WTC11 (cell line): ENCODE data around the gene MYO5C.

Experiments
- ELF4 ChIP-seq: sonication (generic); formaldehyde crosslinking; IDR thresholded peaks from 2 replicates; pipeline ENCODE4 v1.8.1; 2022; ENCODE audit warnings: low read depth, mild to moderate bottlenecking, moderate library complexity, missing genetic modification reagents
- GTF2I ChIP-seq: fragments of 250-450 bp; sonication (Bioruptor Pico); conservative IDR thresholded peaks from 2 replicates; pipeline ENCODE4 v1.4.0; 2021; ENCODE audit warnings: mild to moderate bottlenecking
- SP1 ChIP-seq: sonication (generic); formaldehyde crosslinking; conservative IDR thresholded peaks from 2 replicates; pipeline ENCODE4 v1.8.1; 2022; ENCODE audit warnings: missing genetic modification reagents
- TF ChIP-seq, protein P1 (sequence below): sonication (generic); formaldehyde crosslinking; IDR thresholded peaks from 2 replicates; pipeline ENCODE4 v1.8.0; 2022; ENCODE audit warnings: mild to moderate bottlenecking, missing genetic modification reagents
- TF ChIP-seq, protein P2 (sequence below): fragments of 200-600 bp; IDR thresholded peaks from 2 replicates; pipeline ENCODE4 v1.8.0; 2022; ENCODE audit warnings: antibody characterized with exemption
- TF ChIP-seq, protein P3 (sequence below): sonication (generic); formaldehyde crosslinking; IDR thresholded peaks from 2 replicates; pipeline ENCODE4 v1.8.1; 2023; ENCODE audit warnings: mild to moderate bottlenecking, moderate library complexity, missing genetic modification reagents
- TF ChIP-seq, protein P4 (sequence below): sonication (generic); formaldehyde crosslinking; IDR thresholded peaks from 2 replicates; pipeline ENCODE4 v1.8.0; 2022; ENCODE audit warnings: mild to moderate bottlenecking, missing genetic modification reagents
- TF ChIP-seq, protein P5 (sequence below): sonication (generic); formaldehyde crosslinking; IDR thresholded peaks from 2 replicates; pipeline ENCODE4 v1.8.1; 2023; ENCODE audit warnings: mild to moderate bottlenecking, missing genetic modification reagents

DNA sequence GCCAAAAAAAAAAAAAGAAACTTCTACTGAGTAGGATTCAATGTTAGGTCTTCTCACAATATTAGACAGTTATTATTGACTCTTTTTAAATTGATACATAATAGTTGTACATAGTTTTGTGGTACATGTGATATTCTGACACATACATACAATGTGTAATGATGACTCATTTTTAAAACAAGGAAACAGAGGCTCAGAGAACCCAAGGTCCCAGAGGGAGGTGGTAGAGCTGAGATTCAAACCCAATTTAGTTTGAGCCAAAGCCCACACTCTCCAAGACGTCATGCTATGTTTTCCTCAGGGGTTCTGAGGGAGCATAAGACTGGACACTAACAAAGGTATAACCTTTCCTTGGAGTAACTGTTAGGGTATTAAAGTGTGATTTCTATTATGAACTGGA lies 40.6 kb downstream of the MYO5C start:
- TF ChIP-seq, protein P1, sequence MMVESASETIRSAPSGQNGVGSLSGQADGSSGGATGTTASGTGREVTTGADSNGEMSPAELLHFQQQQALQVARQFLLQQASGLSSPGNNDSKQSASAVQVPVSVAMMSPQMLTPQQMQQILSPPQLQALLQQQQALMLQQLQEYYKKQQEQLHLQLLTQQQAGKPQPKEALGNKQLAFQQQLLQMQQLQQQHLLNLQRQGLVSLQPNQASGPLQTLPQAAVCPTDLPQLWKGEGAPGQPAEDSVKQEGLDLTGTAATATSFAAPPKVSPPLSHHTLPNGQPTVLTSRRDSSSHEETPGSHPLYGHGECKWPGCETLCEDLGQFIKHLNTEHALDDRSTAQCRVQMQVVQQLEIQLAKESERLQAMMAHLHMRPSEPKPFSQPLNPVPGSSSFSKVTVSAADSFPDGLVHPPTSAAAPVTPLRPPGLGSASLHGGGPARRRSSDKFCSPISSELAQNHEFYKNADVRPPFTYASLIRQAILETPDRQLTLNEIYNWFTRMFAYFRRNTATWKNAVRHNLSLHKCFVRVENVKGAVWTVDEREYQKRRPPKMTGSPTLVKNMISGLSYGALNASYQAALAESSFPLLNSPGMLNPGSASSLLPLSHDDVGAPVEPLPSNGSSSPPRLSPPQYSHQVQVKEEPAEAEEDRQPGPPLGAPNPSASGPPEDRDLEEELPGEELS, result no peak
- TF ChIP-seq, protein P2, sequence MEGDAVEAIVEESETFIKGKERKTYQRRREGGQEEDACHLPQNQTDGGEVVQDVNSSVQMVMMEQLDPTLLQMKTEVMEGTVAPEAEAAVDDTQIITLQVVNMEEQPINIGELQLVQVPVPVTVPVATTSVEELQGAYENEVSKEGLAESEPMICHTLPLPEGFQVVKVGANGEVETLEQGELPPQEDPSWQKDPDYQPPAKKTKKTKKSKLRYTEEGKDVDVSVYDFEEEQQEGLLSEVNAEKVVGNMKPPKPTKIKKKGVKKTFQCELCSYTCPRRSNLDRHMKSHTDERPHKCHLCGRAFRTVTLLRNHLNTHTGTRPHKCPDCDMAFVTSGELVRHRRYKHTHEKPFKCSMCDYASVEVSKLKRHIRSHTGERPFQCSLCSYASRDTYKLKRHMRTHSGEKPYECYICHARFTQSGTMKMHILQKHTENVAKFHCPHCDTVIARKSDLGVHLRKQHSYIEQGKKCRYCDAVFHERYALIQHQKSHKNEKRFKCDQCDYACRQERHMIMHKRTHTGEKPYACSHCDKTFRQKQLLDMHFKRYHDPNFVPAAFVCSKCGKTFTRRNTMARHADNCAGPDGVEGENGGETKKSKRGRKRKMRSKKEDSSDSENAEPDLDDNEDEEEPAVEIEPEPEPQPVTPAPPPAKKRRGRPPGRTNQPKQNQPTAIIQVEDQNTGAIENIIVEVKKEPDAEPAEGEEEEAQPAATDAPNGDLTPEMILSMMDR, result no peak
- TF ChIP-seq SP1 (CRISPR knock-in tag) (no peak), GTF2I (CRISPR knock-in tag) (no peak), ELF4 (CRISPR knock-in tag) (no peak)
- TF ChIP-seq, protein P3, sequence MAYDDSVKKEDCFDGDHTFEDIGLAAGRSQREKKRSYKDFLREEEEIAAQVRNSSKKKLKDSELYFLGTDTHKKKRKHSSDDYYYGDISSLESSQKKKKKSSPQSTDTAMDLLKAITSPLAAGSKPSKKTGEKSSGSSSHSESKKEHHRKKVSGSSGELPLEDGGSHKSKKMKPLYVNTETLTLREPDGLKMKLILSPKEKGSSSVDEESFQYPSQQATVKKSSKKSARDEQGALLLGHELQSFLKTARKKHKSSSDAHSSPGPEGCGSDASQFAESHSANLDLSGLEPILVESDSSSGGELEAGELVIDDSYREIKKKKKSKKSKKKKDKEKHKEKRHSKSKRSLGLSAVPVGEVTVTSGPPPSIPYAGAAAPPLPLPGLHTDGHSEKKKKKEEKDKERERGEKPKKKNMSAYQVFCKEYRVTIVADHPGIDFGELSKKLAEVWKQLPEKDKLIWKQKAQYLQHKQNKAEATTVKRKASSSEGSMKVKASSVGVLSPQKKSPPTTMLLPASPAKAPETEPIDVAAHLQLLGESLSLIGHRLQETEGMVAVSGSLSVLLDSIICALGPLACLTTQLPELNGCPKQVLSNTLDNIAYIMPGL, result no peak
- TF ChIP-seq, protein P4, sequence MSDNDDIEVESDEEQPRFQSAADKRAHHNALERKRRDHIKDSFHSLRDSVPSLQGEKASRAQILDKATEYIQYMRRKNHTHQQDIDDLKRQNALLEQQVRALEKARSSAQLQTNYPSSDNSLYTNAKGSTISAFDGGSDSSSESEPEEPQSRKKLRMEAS, result no peak
- TF ChIP-seq, protein P5, sequence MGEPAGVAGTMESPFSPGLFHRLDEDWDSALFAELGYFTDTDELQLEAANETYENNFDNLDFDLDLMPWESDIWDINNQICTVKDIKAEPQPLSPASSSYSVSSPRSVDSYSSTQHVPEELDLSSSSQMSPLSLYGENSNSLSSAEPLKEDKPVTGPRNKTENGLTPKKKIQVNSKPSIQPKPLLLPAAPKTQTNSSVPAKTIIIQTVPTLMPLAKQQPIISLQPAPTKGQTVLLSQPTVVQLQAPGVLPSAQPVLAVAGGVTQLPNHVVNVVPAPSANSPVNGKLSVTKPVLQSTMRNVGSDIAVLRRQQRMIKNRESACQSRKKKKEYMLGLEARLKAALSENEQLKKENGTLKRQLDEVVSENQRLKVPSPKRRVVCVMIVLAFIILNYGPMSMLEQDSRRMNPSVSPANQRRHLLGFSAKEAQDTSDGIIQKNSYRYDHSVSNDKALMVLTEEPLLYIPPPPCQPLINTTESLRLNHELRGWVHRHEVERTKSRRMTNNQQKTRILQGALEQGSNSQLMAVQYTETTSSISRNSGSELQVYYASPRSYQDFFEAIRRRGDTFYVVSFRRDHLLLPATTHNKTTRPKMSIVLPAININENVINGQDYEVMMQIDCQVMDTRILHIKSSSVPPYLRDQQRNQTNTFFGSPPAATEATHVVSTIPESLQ (CRISPR knock-in tag), result no peak
